ENCODE results near the gene PTGES3.

DNA sequence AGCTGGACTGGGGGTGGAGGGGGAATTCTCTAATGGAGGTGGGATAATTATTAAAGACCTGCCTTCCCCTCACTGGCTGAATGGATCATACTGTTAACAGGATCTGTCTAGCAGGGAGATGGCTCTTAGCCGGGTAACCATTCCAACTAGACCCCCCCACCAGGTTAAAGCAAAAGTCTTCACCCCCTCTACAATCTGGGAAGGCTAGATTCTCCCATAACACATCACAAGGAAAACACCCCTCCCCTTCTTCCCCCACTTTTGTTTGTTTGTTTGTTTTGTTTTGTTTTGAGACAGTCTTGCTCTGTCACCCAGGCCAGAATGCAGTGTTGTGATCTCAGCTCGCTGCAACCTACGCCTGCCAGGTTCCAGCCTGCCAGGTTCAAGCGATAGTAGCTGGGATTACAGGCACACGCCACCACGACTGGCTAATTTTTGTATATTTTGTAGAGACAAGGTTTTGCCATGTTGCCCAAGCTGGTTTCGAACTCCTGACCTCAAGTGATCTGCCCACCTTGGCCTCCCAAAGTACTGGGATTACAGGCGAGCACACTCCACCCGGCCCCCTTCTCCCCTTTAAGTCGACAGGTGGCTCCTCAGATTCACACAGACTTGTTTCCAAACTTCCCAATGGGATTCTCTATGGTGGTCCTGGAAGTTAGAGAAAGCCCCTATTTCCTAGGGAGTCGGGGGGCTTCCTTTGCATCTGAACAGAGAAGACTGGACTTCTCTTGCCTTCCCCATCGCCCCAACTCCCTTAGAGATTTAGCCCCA lies 54.4 kb downstream of the PTGES3 start:
- TF ChIP-seq RAD21 (IDR thresholded peaks at IDR 0.05; ENCODE audit: low read depth): no peak
- TF ChIP-seq, protein P1, sequence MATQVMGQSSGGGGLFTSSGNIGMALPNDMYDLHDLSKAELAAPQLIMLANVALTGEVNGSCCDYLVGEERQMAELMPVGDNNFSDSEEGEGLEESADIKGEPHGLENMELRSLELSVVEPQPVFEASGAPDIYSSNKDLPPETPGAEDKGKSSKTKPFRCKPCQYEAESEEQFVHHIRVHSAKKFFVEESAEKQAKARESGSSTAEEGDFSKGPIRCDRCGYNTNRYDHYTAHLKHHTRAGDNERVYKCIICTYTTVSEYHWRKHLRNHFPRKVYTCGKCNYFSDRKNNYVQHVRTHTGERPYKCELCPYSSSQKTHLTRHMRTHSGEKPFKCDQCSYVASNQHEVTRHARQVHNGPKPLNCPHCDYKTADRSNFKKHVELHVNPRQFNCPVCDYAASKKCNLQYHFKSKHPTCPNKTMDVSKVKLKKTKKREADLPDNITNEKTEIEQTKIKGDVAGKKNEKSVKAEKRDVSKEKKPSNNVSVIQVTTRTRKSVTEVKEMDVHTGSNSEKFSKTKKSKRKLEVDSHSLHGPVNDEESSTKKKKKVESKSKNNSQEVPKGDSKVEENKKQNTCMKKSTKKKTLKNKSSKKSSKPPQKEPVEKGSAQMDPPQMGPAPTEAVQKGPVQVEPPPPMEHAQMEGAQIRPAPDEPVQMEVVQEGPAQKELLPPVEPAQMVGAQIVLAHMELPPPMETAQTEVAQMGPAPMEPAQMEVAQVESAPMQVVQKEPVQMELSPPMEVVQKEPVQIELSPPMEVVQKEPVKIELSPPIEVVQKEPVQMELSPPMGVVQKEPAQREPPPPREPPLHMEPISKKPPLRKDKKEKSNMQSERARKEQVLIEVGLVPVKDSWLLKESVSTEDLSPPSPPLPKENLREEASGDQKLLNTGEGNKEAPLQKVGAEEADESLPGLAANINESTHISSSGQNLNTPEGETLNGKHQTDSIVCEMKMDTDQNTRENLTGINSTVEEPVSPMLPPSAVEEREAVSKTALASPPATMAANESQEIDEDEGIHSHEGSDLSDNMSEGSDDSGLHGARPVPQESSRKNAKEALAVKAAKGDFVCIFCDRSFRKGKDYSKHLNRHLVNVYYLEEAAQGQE (IDR thresholded peaks at IDR 0.05; ENCODE audit: low read depth): no peak
- no peak for TF ChIP-seq CEBPB (IDR thresholded peaks at IDR 0.05)
- TF ChIP-seq TAF1 (IDR thresholded peaks at IDR 0.05; ENCODE audit: low read depth): no peak

All from Ishikawa (cell line).